GM18870 (cell line): ENCODE results near the gene ILDR1.
A peak's percentile ranks its signal among the peaks of the same experiment; 100 is the strongest.

ENCODE experiments used
- ATAC-seq: cut with Tn5 transposase; IDR thresholded peaks from one replicate; pipeline ENCODE4 v1.9.1; 2021; ENCODE audit warnings: moderate library complexity; ENCODE audit not compliant: unreplicated experiment

The ILDR1 gene

DNA sequence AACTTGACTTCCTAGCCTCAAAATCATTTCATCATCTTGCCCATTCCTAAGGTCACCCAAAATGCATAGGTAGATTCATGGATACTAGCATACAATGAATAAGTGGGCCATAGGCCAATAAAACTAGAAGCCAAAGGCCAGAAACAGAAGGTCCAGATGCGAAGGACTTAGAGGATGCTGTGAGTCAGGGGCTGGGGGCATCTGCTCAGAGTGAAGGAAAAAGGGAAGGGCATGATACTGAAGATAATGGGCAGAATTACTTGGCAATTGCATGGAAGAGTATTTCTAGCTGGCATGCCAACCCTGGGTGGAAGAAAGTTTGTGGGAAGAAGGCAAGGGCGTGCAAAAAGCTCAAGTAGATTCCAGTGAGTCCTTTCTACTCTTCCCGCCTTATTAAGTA is 27.5 kb downstream of the ILDR1 start:
- no peak for ATAC-seq

- peak; percentile 53 for ATAC-seq
These were observed 29.2 kb downstream of the ILDR1 start for GRCh38 chr3:121992601-121993560.

- no peak for ATAC-seq
These were observed 32.1 kb downstream of the ILDR1 start for GRCh38 chr3:121989943-121990342.

DNA sequence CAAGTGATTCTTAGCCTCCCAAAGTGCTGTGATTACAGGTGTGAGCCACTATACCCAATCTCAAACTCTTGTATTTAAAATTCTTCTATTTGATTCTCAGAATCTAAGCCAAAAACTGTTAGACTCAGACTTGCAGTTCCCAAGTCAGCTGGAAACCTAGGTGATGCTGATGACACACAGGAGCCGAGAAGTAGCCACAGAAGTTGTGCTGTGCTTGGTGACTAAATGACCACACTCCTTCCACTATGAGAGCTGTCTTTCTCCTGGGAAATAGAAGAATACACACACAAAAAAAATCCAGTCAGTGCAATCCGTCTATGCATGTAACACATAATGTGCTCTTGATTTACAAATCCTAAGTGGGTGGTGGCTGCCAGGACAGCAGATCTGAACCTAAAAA is 33.9 kb downstream of the ILDR1 start:
- ATAC-seq = no peak

DNA sequence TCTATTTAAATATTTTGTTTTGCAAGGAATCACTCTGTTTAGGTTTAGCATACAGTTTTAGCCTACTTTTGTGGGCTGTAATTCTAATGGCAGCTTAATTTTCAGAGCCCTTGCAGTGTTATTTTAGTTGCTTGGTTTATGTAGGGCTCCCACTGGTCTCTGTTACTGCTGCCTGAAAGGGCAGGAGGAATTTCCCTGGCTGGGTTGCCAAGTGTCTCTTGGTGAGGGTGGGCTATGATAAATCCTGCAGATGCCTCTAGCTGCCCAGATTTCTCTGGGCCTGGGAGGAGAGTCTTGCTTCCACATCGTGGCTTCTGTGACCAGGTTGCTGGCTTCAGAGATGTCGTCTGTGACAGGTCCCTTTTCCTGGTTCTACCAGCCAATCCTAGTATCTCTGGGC is 36.2 kb downstream of the ILDR1 start:
- ATAC-seq = no peak

- no peak for ATAC-seq
These were observed 40.6 kb downstream of the ILDR1 start for GRCh38 chr3:121981473-121981872.

- ATAC-seq = no peak
These were observed 41.6 kb downstream of the ILDR1 start for GRCh38 chr3:121980450-121980796.

- peak; percentile 79 for ATAC-seq
These were observed 42.2 kb downstream of the ILDR1 start for GRCh38 chr3:121979734-121980449.

GRCh38 chr3:121979246-121979645 is 42.8 kb downstream of the ILDR1 start:
- ATAC-seq = no peak

DNA sequence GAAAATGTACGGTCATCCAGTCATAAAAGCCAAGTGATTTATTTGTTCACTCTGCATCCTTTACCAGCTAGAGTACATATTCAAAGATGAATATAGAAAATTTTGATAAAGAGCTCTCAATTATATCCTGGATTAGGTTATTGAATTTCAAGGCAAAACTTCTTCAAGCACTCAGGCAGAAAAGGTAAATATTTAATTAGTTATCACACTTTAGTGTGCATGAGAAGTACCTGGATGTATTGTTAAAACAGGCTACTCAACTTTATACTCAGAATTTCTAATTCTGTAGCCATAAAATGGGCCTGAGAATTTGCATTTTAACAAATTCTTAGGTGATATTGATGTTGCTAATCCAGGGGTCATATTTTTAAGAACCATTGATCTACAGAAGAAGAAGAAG is 45.3 kb downstream of the ILDR1 start:
- ATAC-seq = no peak

DNA sequence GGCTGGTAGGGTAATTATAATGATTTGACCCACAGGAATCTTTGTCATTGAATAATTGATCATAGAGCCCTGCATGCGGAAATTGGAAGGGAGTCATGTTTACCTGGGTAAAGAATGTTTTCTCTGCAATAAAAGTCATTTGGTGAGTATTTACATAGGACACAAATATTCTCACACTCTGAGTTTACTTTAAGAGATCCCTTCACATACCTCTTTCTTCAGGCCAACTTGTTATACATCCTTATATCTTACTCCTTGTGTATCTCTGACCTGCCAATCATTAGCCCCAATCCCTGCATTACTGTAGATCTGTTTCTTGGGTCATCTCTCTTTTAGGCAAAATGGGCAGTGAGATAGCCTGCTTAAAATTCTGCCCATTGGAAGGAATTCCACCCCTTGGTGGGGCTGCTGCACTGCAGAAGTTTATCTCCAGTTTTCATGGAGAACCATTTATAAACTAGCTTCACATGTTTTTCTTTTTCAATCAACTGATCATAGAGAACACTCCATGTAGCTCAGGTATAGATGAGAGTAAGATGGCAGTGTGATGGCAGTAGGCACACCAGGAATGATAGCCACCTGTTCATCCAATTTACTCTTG is 46.2 kb downstream of the ILDR1 start:
- no peak for ATAC-seq

DNA sequence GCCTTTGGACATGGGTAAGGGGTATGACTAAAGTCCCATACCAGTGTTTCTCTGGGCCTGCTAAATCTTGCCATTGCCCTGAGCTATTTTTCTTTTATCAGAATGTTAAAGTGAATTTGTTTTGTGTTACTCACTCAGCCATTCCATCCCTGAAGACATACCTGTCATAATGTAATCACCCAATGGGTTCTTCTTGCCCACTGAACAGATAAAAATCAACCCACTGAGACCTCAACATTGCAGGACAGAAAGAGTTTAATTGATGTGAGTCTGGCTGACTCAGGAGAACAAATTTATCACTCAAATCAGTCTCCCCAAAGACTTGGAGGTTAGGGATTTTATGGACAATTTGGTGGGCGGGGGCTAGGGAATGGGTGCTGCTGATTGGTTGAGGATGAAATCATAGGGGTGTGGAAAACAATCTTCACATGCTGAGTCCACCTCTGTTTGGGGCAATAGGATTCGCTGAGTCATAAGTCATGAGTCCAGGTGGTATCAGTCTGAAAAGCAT is 47.4 kb downstream of the ILDR1 start:
- ATAC-seq = no peak

GRCh38 chr3:121970047-121970446 is 52.0 kb downstream of the ILDR1 start:
- ATAC-seq = no peak

GRCh38 chr3:121969631-121970030 is 52.4 kb downstream of the ILDR1 start:
- ATAC-seq = no peak

DNA sequence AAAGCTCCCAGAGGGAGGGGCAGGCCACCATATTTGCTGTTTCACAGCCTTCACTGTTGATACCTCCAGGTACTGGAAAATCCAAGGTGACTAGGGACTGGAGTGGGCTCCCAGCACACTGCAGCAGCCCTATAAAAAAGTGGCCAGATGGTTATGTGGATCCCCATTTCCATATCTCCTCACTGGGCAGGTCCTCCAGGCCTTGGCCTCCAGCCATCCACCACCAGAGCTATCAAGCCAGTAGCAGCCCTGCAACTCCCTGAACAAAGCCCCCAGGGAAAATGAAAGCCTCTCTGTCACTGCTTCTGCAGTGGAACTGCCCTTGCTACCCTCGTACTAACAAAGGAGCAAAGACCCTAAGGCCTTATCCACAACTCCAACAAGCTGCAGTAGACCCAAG is 58.4 kb downstream of the ILDR1 start:
- ATAC-seq = no peak

GRCh38 chr3:121962443-121962842 is 59.6 kb downstream of the ILDR1 start:
- ATAC-seq = no peak

DNA sequence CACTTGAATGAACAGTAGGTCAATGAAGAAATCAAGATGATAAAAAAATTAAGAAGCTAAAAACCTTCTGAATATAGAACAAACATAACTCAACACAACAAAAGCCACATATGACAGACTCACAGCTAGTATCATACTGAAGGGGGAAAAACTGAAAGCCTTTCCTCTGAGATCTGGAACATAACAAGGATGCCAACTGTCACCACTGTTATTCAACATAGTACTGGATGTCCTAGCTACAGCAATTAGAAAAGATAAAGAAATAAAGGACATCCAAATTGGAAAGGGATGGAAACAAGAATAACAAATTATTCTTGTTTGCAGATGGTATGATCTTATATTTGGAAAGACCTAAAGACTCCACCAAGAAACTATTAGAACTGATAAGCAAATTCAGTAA is 60.8 kb downstream of the ILDR1 start:
- no peak for ATAC-seq

- ATAC-seq = no peak
These were observed 63.2 kb downstream of the ILDR1 start for GRCh38 chr3:121958801-121959200.

GRCh38 chr3:121957674-121958415 is 64.2 kb downstream of the ILDR1 start:
- ATAC-seq = peak; percentile 91

DNA sequence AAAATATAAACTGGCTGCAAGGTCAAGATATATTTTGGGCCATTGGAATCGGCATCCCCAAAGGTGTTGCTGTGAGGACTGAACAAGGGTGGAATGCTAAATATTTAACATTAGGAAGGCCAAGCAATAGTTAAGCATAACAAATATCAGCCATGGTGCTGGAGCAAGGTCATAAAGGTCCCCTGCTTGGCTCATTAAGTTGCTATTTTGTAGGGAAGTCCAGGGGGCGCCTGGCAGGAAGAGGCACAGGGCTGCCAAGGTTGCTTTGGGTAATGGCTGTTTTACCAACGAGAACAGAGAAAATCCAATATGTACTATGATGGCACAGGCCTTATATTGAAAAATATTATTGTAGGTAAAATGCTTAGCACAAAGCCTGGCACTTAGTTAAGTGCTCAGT is 65.7 kb downstream of the ILDR1 start:
- ATAC-seq = no peak
